ENCODE measurements around the gene CGNL1.

Gene CGNL1

DNA sequence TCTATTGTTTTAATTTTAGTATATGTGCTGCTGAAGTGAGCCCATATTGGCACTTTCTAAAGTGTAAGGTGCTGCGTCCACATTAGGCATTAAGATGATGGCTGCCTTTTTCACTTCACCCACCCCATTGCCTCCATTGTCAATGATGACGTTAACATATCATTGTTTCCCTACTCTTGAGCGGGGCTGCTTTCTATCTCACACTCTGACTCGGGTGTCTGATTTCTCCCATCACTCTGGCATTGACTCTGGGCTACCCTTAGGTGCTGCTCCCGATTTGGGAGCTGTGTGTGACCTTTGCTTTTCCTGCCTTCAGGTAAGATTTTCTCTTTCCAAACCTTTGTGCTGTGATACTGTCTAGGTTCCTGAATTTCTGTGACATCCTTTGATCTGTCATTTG is 28.8 kb downstream of the CGNL1 start:
- no peaks in the 10 kb centered on the region for H3K36me3 ChIP-seq (ENCODE audit: insufficient read depth, low read length)
- no peaks in the 10 kb centered on the region for H3K9me2 ChIP-seq (replicated peaks; ENCODE audit: low read depth, low read length)
- no peaks in the 10 kb centered on the region for H3K9me3 ChIP-seq (ENCODE audit: insufficient read depth, low read depth, low read length)
- H3K9ac ChIP-seq (ENCODE audit: low read depth, low read length, poor library complexity, severe bottlenecking), result no peak overlapping the region
- H3K4me1 ChIP-seq (ENCODE audit: insufficient read depth, low read length, poor library complexity, severe bottlenecking), result no peaks in the 10 kb centered on the region
- TF ChIP-seq EZH2phosphoT487 (IDR thresholded peaks at IDR 0.05; ENCODE audit: borderline replicate concordance), result no peak
- TF ChIP-seq, protein P1, sequence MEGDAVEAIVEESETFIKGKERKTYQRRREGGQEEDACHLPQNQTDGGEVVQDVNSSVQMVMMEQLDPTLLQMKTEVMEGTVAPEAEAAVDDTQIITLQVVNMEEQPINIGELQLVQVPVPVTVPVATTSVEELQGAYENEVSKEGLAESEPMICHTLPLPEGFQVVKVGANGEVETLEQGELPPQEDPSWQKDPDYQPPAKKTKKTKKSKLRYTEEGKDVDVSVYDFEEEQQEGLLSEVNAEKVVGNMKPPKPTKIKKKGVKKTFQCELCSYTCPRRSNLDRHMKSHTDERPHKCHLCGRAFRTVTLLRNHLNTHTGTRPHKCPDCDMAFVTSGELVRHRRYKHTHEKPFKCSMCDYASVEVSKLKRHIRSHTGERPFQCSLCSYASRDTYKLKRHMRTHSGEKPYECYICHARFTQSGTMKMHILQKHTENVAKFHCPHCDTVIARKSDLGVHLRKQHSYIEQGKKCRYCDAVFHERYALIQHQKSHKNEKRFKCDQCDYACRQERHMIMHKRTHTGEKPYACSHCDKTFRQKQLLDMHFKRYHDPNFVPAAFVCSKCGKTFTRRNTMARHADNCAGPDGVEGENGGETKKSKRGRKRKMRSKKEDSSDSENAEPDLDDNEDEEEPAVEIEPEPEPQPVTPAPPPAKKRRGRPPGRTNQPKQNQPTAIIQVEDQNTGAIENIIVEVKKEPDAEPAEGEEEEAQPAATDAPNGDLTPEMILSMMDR (conservative IDR thresholded peaks at IDR 0.05; ENCODE audit: low read length), result no peak
- no peak overlapping the region for H2AFZ ChIP-seq (ENCODE audit: low read length)
- no peak overlapping the region for H3K4me3 ChIP-seq (ENCODE audit: low read length, poor library complexity, severe bottlenecking)
- no peaks in the 10 kb centered on the region for H3K27me3 ChIP-seq (ENCODE audit: insufficient read depth, low read length, poor library complexity, severe bottlenecking)
- H3K4me2 ChIP-seq (ENCODE audit: low read depth, low read length, poor library complexity, severe bottlenecking), result no peak overlapping the region
- no peaks in the 10 kb centered on the region for H3K79me2 ChIP-seq (ENCODE audit: insufficient read depth, low read length)
- no peaks in the 10 kb centered on the region for H4K20me1 ChIP-seq (ENCODE audit: insufficient read depth, low read length, poor library complexity, severe bottlenecking)
- H3F3A ChIP-seq (ENCODE audit: low read depth), result no peaks in the 10 kb centered on the region

DNA sequence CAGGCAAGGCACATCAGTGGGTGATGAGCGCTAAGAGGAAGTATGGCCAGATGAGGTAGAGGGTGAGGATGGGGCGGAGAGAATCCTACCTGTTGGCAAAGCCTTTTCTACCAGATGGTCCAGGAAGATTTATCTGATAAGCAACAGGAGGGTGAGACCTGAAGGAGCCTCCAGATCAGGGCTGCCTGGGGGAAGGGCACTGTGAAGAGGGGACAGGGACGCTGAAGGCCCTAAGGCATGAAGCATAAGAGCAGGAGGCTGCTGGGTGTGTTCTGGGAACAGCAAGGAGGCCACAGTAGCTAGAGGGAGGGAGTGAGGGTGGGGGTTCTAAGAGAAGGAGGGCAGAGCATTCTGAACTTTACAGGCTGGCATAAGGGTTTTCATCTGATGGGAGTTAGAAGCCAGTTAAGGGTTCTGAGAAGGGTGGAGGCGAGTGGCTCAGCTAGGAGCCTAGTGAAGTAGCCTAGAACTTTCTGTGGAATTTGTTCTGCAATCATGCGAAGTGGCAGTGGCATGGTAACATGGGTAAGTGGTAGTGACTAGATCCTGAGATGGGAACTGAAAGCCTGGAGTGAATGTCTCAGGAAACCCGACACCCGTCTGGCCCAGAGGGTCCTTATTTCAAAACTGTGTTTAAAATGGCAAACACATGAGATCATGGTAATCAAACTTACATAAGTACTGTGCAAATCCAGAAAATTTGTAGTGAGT is 29.9 kb downstream of the CGNL1 start:
- TF ChIP-seq, protein P1 (conservative IDR thresholded peaks at IDR 0.05; ENCODE audit: low read length), result no peak
- no peak for TF ChIP-seq EZH2phosphoT487 (IDR thresholded peaks at IDR 0.05; ENCODE audit: borderline replicate concordance)
- H4K20me1 ChIP-seq (ENCODE audit: insufficient read depth, low read length, poor library complexity, severe bottlenecking), result no peaks in the 10 kb centered on the region
- no peaks in the 10 kb centered on the region for H3K27me3 ChIP-seq (ENCODE audit: insufficient read depth, low read length, poor library complexity, severe bottlenecking)
- no peaks in the 10 kb centered on the region for H3K36me3 ChIP-seq (ENCODE audit: insufficient read depth, low read length)
- H2AFZ ChIP-seq (ENCODE audit: low read length), result no peak overlapping the region
- H3K79me2 ChIP-seq (ENCODE audit: insufficient read depth, low read length), result no peaks in the 10 kb centered on the region
- no peaks in the 10 kb centered on the region for H3K9me2 ChIP-seq (replicated peaks; ENCODE audit: low read depth, low read length)
- H3K9me3 ChIP-seq (ENCODE audit: insufficient read depth, low read depth, low read length), result no peaks in the 10 kb centered on the region
- no peak overlapping the region for H3K4me2 ChIP-seq (ENCODE audit: low read depth, low read length, poor library complexity, severe bottlenecking)
- no peak overlapping the region for H3K4me3 ChIP-seq (ENCODE audit: low read length, poor library complexity, severe bottlenecking)
- H3K9ac ChIP-seq (ENCODE audit: low read depth, low read length, poor library complexity, severe bottlenecking), result no peak overlapping the region
- no peaks in the 10 kb centered on the region for H3F3A ChIP-seq (ENCODE audit: low read depth)
- H3K4me1 ChIP-seq (ENCODE audit: insufficient read depth, low read length, poor library complexity, severe bottlenecking), result no peaks in the 10 kb centered on the region

DNA sequence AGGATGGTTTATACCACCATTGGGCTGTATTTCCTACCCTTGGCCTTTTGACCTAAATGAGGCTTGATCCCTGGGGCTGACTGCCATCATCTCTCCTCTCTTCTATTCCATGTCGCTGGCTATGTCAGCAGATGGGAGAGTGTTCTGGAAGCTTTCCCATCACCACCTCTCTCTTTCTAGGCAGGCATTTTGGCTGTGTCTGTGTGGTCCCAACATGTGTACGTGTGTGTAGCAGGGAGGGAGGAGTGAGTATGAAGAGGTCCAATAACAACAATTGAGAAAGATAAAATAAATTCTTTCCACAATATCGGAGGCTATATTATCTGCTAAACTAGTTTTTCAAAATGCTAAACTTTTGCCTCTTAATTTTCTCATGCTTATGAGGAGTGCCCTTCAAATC is 34.1 kb downstream of the CGNL1 start:
- H3K79me2 ChIP-seq (ENCODE audit: insufficient read depth, low read length), result no peaks in the 10 kb centered on the region
- TF ChIP-seq, protein P1 (conservative IDR thresholded peaks at IDR 0.05; ENCODE audit: low read length), result no peak
- TF ChIP-seq EZH2phosphoT487 (IDR thresholded peaks at IDR 0.05; ENCODE audit: borderline replicate concordance), result no peak
- H3K9me3 ChIP-seq (ENCODE audit: insufficient read depth, low read depth, low read length), result no peaks in the 10 kb centered on the region
- no peaks in the 10 kb centered on the region for H3K9me2 ChIP-seq (replicated peaks; ENCODE audit: low read depth, low read length)
- no peak overlapping the region for H3K9ac ChIP-seq (ENCODE audit: low read depth, low read length, poor library complexity, severe bottlenecking)
- no peaks in the 10 kb centered on the region for H3F3A ChIP-seq (ENCODE audit: low read depth)
- H4K20me1 ChIP-seq (ENCODE audit: insufficient read depth, low read length, poor library complexity, severe bottlenecking), result no peaks in the 10 kb centered on the region
- no peak overlapping the region for H2AFZ ChIP-seq (ENCODE audit: low read length)
- H3K4me3 ChIP-seq (ENCODE audit: low read length, poor library complexity, severe bottlenecking), result no peak overlapping the region
- no peaks in the 10 kb centered on the region for H3K36me3 ChIP-seq (ENCODE audit: insufficient read depth, low read length)
- no peaks in the 10 kb centered on the region for H3K27me3 ChIP-seq (ENCODE audit: insufficient read depth, low read length, poor library complexity, severe bottlenecking)
- no peaks in the 10 kb centered on the region for H3K4me1 ChIP-seq (ENCODE audit: insufficient read depth, low read length, poor library complexity, severe bottlenecking)
- no peak overlapping the region for H3K4me2 ChIP-seq (ENCODE audit: low read depth, low read length, poor library complexity, severe bottlenecking)

Data from Loucy (cell line).